ENCODE measurements around the gene TBCD.
"Not testable (repeated sequence)": the region's sequence is repeated elsewhere in the genome, so short reads cannot be mapped to it uniquely, and the experiment has no call there.

Gene TBCD

GRCh38 chr17:82964851-82965341, 213.0 kb downstream of the TBCD start:
- DNase-seq (ENCODE audit: low spot score): peak; percentile 71
- Histone ChIP-seq H3K27ac (no peak overlapping the region), H3K4me3 (no peak overlapping the region)
- TF ChIP-seq CTCF (IDR thresholded peaks at IDR 0.05): no peak

GRCh38 chr17:82965371-82965770, 213.5 kb downstream of the TBCD start:
- H3K27ac ChIP-seq: no peak overlapping the region
- no peak for TF ChIP-seq CTCF (IDR thresholded peaks at IDR 0.05)
- peak; percentile 62 for DNase-seq (ENCODE audit: low spot score)
- H3K4me3 ChIP-seq: no peak overlapping the region

- peak; percentile 38 for DNase-seq (ENCODE audit: low spot score)
- TF ChIP-seq CTCF (IDR thresholded peaks at IDR 0.05): no peak
- H3K27ac ChIP-seq: no peak overlapping the region
- H3K4me3 ChIP-seq: no peak overlapping the region
These were observed 214.6 kb downstream of the TBCD start for GRCh38 chr17:82966415-82966814.

GRCh38 chr17:82967268-82968032, 215.6 kb downstream of the TBCD start:
- DNase-seq (ENCODE audit: low spot score): peak; percentile 62
- Histone ChIP-seq H3K4me3 (no peak overlapping the region), H3K27ac (no peak overlapping the region)
- TF ChIP-seq CTCF (IDR thresholded peaks at IDR 0.05): no peak

- not testable (repeated sequence) for H3K27ac ChIP-seq, H3K4me3 ChIP-seq
- peak; percentile 40 for DNase-seq (ENCODE audit: low spot score)
These were observed 216.4 kb downstream of the TBCD start for GRCh38 chr17:82968033-82968841.

GRCh38 chr17:82970067-82970466, 218.2 kb downstream of the TBCD start:
- H3K4me3 ChIP-seq: no peak overlapping the region
- no peak for TF ChIP-seq CTCF (IDR thresholded peaks at IDR 0.05)
- no peak overlapping the region for H3K27ac ChIP-seq
- DNase-seq (ENCODE audit: low spot score): peak; percentile 49

GRCh38 chr17:82970818-82971590, 219.1 kb downstream of the TBCD start:
- H3K27ac ChIP-seq: no peak overlapping the region
- DNase-seq (ENCODE audit: low spot score): peak; percentile 65
- no peak overlapping the region for H3K4me3 ChIP-seq
- TF ChIP-seq CTCF (IDR thresholded peaks at IDR 0.05): no peak
